ENCODE results near the gene INTS11. TPM values are rescaled to one million over a fixed set of nuclear protein-coding genes. Genes with fewer than 3 reads are reported as not detected.
A peak's percentile ranks its signal among the peaks of the same experiment; 100 is the strongest.

INTS11 gene
- total and polyA plus RNA-seq, 2 of the 13 experiments (the other 11 are each of a cell fraction or from before 2014, with no cell fraction given): 52.8 to 94.8 TPM

DNA sequence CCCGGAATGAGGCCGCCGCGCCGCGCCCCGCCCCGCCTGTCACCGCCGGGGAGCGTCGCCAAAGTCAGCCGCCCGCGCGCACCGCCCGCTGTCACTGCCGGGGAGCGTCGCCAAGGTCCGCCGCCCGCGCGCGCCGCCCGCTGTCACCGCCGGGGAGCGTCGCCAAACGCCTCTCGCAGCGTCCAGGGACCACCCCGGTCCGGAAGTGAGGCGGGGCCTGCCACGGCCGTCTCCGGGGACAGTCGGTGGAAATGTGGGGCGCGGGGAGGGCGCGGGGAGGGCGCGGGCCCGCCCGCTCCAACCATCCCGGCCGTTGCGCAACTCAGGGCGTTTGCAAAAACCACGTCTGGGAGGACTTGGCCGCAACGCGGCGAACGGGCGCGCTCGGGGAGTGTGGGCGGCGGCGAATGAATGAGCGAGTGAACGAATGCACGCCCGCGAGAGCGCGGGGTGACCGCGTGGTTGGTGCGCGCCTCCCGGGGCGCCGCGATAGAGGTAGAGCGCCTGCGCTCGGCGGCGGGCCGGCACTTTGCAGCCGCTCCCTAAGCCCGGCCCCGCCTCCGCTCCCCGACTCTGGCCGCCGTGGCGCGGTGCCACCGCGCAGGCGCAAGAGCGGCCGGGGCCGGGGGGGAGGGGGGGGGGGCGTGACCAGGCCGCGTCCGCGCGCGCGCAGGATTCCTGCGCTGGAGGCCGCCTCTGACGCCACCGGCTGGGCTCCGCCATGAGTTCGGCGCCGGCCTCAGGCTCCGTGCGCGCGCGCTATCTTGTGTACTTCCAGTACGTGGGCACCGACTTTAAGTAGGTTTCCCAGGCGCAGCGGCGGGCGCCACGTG lies 16.3 kb downstream of the INTS11 start, which contains the start of the genes ACAP3 and PUSL1 (continued):
- TF ChIP-seq, protein P1, sequence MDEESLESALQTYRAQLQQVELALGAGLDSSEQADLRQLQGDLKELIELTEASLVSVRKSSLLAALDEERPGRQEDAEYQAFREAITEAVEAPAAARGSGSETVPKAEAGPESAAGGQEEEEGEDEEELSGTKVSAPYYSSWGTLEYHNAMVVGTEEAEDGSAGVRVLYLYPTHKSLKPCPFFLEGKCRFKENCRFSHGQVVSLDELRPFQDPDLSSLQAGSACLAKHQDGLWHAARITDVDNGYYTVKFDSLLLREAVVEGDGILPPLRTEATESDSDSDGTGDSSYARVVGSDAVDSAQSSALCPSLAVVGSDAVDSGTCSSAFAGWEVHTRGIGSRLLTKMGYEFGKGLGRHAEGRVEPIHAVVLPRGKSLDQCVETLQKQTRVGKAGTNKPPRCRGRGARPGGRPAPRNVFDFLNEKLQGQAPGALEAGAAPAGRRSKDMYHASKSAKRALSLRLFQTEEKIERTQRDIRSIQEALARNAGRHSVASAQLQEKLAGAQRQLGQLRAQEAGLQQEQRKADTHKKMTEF (CRISPR knock-in tag; IDR thresholded peaks at IDR 0.05): peak; percentile 87; the same call in 1 of the 2 replicates
- TF ChIP-seq, protein P2, sequence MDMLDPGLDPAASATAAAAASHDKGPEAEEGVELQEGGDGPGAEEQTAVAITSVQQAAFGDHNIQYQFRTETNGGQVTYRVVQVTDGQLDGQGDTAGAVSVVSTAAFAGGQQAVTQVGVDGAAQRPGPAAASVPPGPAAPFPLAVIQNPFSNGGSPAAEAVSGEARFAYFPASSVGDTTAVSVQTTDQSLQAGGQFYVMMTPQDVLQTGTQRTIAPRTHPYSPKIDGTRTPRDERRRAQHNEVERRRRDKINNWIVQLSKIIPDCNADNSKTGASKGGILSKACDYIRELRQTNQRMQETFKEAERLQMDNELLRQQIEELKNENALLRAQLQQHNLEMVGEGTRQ (IDR thresholded peaks at IDR 0.05; ENCODE audit: low read depth, low read length): no peak
- TF ChIP-seq, protein P2 (CRISPR knock-in tag; IDR thresholded peaks at IDR 0.05; ENCODE audit: borderline replicate concordance): 0 out of 2 replicates have a peak, but pooled peaks have one; percentile 15
- TF ChIP-seq ZNF605 (CRISPR knock-in tag; IDR thresholded peaks at IDR 0.05): no peak
- peak; percentile 6 for TF ChIP-seq TEAD3 (CRISPR knock-in tag; optimal IDR thresholded peaks at IDR 0.05; ENCODE audit: borderline replicate concordance)
- TF ChIP-seq ZKSCAN8 (CRISPR knock-in tag; IDR thresholded peaks at IDR 0.05; ENCODE audit: borderline replicate concordance): 0 out of 2 replicates have a peak, but pooled peaks have one; percentile 23
- TF ChIP-seq ZNF468 (CRISPR knock-in tag; IDR thresholded peaks at IDR 0.05): no peak
- TF ChIP-seq KMT2B (CRISPR knock-in tag; IDR thresholded peaks at IDR 0.05): peak; percentile 42; the same call in 1 of the 2 replicates
- no peak for TF ChIP-seq ZNF703 (CRISPR knock-in tag; IDR thresholded peaks at IDR 0.05; ENCODE audit: borderline replicate concordance)
- no peak for TF ChIP-seq NFE2 (CRISPR knock-in tag; IDR thresholded peaks at IDR 0.05)
- no peak; the same call in 1 of the 2 replicates for TF ChIP-seq ZNF484 (CRISPR knock-in tag; IDR thresholded peaks at IDR 0.05; ENCODE audit: borderline replicate concordance, low read depth)
- TF ChIP-seq ZNF543 (CRISPR knock-in tag; IDR thresholded peaks at IDR 0.05): peak; percentile 48; the same call in 1 of the 2 replicates
- TF ChIP-seq, protein P3, sequence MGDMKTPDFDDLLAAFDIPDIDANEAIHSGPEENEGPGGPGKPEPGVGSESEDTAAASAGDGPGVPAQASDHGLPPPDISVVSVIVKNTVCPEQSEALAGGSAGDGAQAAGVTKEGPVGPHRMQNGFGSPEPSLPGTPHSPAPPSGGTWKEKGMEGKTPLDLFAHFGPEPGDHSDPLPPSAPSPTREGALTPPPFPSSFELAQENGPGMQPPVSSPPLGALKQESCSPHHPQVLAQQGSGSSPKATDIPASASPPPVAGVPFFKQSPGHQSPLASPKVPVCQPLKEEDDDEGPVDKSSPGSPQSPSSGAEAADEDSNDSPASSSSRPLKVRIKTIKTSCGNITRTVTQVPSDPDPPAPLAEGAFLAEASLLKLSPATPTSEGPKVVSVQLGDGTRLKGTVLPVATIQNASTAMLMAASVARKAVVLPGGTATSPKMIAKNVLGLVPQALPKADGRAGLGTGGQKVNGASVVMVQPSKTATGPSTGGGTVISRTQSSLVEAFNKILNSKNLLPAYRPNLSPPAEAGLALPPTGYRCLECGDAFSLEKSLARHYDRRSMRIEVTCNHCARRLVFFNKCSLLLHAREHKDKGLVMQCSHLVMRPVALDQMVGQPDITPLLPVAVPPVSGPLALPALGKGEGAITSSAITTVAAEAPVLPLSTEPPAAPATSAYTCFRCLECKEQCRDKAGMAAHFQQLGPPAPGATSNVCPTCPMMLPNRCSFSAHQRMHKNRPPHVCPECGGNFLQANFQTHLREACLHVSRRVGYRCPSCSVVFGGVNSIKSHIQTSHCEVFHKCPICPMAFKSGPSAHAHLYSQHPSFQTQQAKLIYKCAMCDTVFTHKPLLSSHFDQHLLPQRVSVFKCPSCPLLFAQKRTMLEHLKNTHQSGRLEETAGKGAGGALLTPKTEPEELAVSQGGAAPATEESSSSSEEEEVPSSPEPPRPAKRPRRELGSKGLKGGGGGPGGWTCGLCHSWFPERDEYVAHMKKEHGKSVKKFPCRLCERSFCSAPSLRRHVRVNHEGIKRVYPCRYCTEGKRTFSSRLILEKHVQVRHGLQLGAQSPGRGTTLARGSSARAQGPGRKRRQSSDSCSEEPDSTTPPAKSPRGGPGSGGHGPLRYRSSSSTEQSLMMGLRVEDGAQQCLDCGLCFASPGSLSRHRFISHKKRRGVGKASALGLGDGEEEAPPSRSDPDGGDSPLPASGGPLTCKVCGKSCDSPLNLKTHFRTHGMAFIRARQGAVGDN (CRISPR knock-in tag; IDR thresholded peaks at IDR 0.05): peak; percentile 72
- TF ChIP-seq YY1 (IDR thresholded peaks at IDR 0.05; ENCODE audit: insufficient read depth, insufficient replicate concordance, low read depth, low read length): peak; percentile 72
- TF ChIP-seq ATM (IDR thresholded peaks at IDR 0.05; ENCODE audit: borderline replicate concordance): no peak
- TF ChIP-seq ZNF124 (CRISPR knock-in tag; IDR thresholded peaks at IDR 0.05): 0 out of 2 replicates have a peak, but pooled peaks have one; percentile 43
- peak; percentile 78 for TF ChIP-seq MXD4 (CRISPR knock-in tag; IDR thresholded peaks at IDR 0.05)
- no peak for TF ChIP-seq TBL1XR1 (IDR thresholded peaks at IDR 0.05; ENCODE audit: borderline replicate concordance, low read length, partially characterized antibody)
- TF ChIP-seq TAF1 (CRISPR knock-in tag; IDR thresholded peaks at IDR 0.05): peak; percentile 35; the same call in 1 of the 2 replicates
- TF ChIP-seq RFX1 (IDR thresholded peaks at IDR 0.05): no peak
